K562 (cell line): Measurements from ENCODE around the gene CD101. TPM values are rescaled to one million over a fixed set of nuclear protein-coding genes. Genes with fewer than 3 reads are reported as not detected.
A peak's percentile ranks its signal among the peaks of the same experiment; 100 is the strongest.

Experiments
- CBX1 ChIP-seq: sonication (generic); IDR thresholded peaks from 2 replicates; pipeline ENCODE4 v1.6.1; 2016; ENCODE audit warnings: antibody characterized with exemption, low read depth, mild to moderate bottlenecking
- HINFP ChIP-seq: fragments of 450-650 bp; conservative IDR thresholded peaks from 2 replicates; pipeline ENCODE4 v1.6.1; 2016; ENCODE audit warnings: missing genetic modification characterization, low read depth, mild to moderate bottlenecking, control low read depth, missing compliant biosample characterization
- HSF4 ChIP-seq: fragments of 250-450 bp; sonication (Bioruptor Pico); IDR thresholded peaks from 2 replicates; pipeline ENCODE4 v2.1.2; 2022; ENCODE audit warnings: mild to moderate bottlenecking, moderate library complexity, borderline replicate concordance
- LEF1 ChIP-seq: fragments of 450-650 bp; IDR thresholded peaks from 2 replicates; pipeline ENCODE4 v1.6.1; 2016; ENCODE audit warnings: mild to moderate bottlenecking
- MITF ChIP-seq: IDR thresholded peaks from 2 replicates; pipeline ENCODE4 v1.6.1; 2014; ENCODE audit warnings: antibody characterized with exemption
- PCBP2 ChIP-seq: fragments of 200-400 bp; formaldehyde crosslinking; IDR thresholded peaks from 2 replicates; pipeline ENCODE4 v1.6.1; 2018; ENCODE audit warnings: low read length, low read depth, mild to moderate bottlenecking, moderate library complexity; ENCODE audit not compliant: poor library complexity, severe bottlenecking
- PTTG1 ChIP-seq: fragments of 450-650 bp; IDR thresholded peaks from 2 replicates; pipeline ENCODE4 v1.6.1; 2016; ENCODE audit warnings: low read depth, mild to moderate bottlenecking, missing genetic modification characterization, missing compliant biosample characterization
- RBM15 ChIP-seq: fragments of 200-400 bp; formaldehyde crosslinking; IDR thresholded peaks from 2 replicates; pipeline ENCODE4 v1.6.1; 2018; ENCODE audit warnings: mild to moderate bottlenecking, low read length, moderate library complexity; ENCODE audit not compliant: insufficient read depth
- RBM17 ChIP-seq: fragments of 200-400 bp; formaldehyde crosslinking; IDR thresholded peaks from 2 replicates; pipeline ENCODE4 v1.6.1; 2017; ENCODE audit warnings: low read depth, mild to moderate bottlenecking, low read length, borderline replicate concordance
- RNF2 ChIP-seq: sonication (generic); IDR thresholded peaks from 2 replicates; pipeline ENCODE4 v1.6.1; 2016
- RREB1 ChIP-seq: fragments of 250-450 bp; sonication (Bioruptor Pico); IDR thresholded peaks from 2 replicates; pipeline ENCODE4 v1.4.0; 2020
- SAFB ChIP-seq: fragments of 200-400 bp; formaldehyde crosslinking; IDR thresholded peaks from 2 replicates; pipeline ENCODE4 v1.6.1; 2017; ENCODE audit warnings: low read depth, low read length, borderline replicate concordance
- SAP30 ChIP-seq: fragments of 200-600 bp; sonication (generic); IDR thresholded peaks from 2 replicates; pipeline ENCODE4 v1.6.1; 2012; ENCODE audit warnings: borderline replicate concordance, low read depth, mild to moderate bottlenecking, moderate library complexity, low read length, control low read depth, inconsistent platforms; ENCODE audit not compliant: insufficient read depth, poor library complexity, severe bottlenecking
- TCF7 ChIP-seq: sonication (generic); IDR thresholded peaks from 2 replicates; pipeline ENCODE4 v1.6.1; 2016; ENCODE audit warnings: antibody characterized with exemption, borderline replicate concordance
- XRCC3 ChIP-seq: fragments of 450-650 bp; IDR thresholded peaks from 2 replicates; pipeline ENCODE4 v1.6.1; 2017; ENCODE audit warnings: mild to moderate bottlenecking, moderate library complexity
- ZBTB1 ChIP-seq: sonication (generic); formaldehyde crosslinking; IDR thresholded peaks from 2 replicates; pipeline ENCODE4 v1.8.1; 2023; ENCODE audit warnings: missing genetic modification reagents, low read depth, mild to moderate bottlenecking, borderline replicate concordance
- ZNF253 ChIP-seq: fragments of 250-450 bp; sonication (Bioruptor Pico); conservative IDR thresholded peaks from 2 replicates; pipeline ENCODE4 v1.6.1; 2021; ENCODE audit warnings: mild to moderate bottlenecking
- ZNF589 ChIP-seq: fragments of 200-800 bp; sonication (Bioruptor generic); IDR thresholded peaks from 2 replicates; pipeline ENCODE4 v1.6.1; 2016; ENCODE audit warnings: low read depth, missing genetic modification characterization, missing compliant biosample characterization
- ZNF830 ChIP-seq: fragments of 250-450 bp; sonication (Bioruptor Pico); IDR thresholded peaks from 2 replicates; pipeline ENCODE4 v1.5.0; 2021; ENCODE audit warnings: mild to moderate bottlenecking
- polyA plus RNA-seq, 8 experiments: library from polyadenylated mRNA; depleted of rRNA in 4 of 8; stranded (reverse) in 5 of 8; unstranded in 3 of 8; fragments of >200 nt; fragmentation: Nextera tagmentation in 2 of 8; fragmentation: Illumina TruSeq in 1 of 8; extraction: Ambion mirVana in 2 of 8; extraction: Trizol in 1 of 8; gene quantifications; 2 replicates each; pipeline versions ENCODE4 v1.2.1 to v1.2.3, GENCODE V29; 2011 to 2014; ENCODE audit warnings: inconsistent platforms in 1 of 8, missing spikeins in 1 of 8
- total RNA-seq, 7 experiments: library from RNA; depleted of rRNA in 6 of 7; stranded (reverse); fragments of >200 nt in 6 of 7; fragmentation: Illumina TruSeq in 2 of 7; extraction: Trizol in 2 of 7; gene quantifications; 2 replicates each; pipeline versions ENCODE4 v1.2.1 to v1.2.3, GENCODE V29; 2011 to 2021; ENCODE audit warnings: low replicate concordance in 1 of 7

Gene CD101
- total and polyA plus RNA-seq, 9 of the 15 experiments (the other 6 are each of a cell fraction or from before 2014, with no cell fraction given): 0.04 to 1.1 (median 0.20) TPM

- TF ChIP-seq RREB1 (CRISPR knock-in tag) (peak; percentile 22; the same call in 1 of the 2 replicates), ZNF830 (CRISPR knock-in tag) (0 out of 2 replicates have a peak, but pooled peaks have one; percentile 57), HINFP (tag) (no peak), LEF1 (peak; percentile 38; the same call in 1 of the 2 replicates), HSF4 (no peak), RBM15 (no peak), MITF (no peak), SAP30 (peak; percentile 99), SAFB (peak; percentile 34; the same call in 1 of the 2 replicates), XRCC3 (no peak), ZBTB1 (no peak; the same call in 1 of the 2 replicates), CBX1 (no peak), TCF7 (no peak), PCBP2 (no peak), ZNF253 (CRISPR knock-in tag) (no peak), ZNF589 (no peak), PTTG1 (tag) (no peak), RNF2 (no peak; the same call in none of the 2 replicates), RBM17 (no peak)
These were observed 58.3 kb downstream of the CD101 start, which contains the start of gene TTF2 (continued) for GRCh38 chr1:117059678-117060440.
